ENCODE data around the gene BCDIN3D. TPM values are rescaled to one million over a fixed set of nuclear protein-coding genes. Genes with fewer than 3 reads are reported as not detected.

BCDIN3D gene
- total RNA-seq, 1 donor from 2014 or later: 8.5 TPM

DNA sequence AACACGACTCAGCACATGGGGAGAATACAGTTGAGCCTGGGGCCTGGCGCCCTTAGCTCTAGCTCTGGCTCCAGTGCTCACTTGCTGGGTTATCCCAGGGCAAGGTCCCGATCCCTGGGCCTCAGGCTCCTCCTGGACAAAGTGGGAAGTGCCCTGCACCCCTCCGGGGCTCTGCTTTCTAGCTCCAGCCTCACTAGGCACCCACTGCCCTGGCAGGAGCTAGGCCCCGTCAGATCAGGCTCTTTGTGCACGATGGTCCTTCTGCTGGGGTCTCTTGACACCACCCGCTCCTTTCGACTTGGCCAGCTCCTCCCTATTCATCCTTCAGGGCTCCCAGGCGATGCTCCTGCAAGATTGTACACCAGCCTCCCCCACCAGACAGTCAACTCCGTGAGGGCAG, 38.1 kb downstream of the BCDIN3D start:
- Mint-ChIP-seq H3K27me3 (no peaks in the 10 kb centered on the region), H3K4me3 (no peak overlapping the region), H3K4me1 (ENCODE audit: unreplicated experiment) (peaks cover 23% of the 10 kb centered on the region), H3K27ac (no peak overlapping the region), H3K36me3 (peaks cover 3% of the 10 kb centered on the region), H3K9me3 (no peaks in the 10 kb centered on the region)
- no peak for DNase-seq (ENCODE audit: extremely low spot score, unreplicated experiment)
- TF ChIP-seq CTCF (conservative IDR thresholded peaks at IDR 0.05): no peak

DNA sequence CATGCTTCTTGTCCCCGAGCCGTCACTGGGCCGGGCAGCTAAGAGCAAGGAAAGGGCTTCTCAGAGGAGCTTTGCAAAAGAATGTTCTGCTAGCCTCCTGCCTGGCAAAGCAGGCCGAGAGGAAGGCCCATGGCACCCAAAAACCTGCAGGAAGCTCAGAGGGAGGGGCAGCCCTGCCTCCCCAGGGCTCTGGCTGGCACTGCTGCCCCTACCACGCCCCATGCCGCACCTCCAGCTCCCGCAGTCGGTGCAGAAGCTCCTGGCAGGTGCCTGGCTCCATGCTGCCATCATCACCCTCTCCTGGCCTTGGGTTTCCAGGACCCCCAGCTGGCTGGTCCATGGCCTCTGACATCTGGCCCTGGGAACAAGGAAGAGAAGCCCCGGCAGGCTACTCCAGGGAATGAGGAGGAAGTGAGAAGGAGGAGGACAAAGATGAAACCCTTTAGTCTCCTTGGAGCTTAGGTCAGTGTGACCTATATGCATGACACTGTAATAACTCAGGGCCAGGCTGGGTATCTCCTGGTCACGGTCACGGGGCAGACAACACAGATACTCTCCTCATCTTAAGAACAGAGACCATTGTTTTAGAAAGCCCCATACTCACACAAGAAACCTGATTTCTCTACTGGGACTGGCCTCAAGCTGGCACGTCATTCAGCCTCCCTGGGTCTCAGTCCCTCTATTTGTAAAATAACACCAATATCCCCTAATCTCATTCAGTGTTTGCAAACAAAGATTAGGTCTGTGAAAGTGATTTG, 39.0 kb downstream of the BCDIN3D start:
- peaks cover 18% of the 10 kb centered on the region for H3K4me1 Mint-ChIP-seq (ENCODE audit: unreplicated experiment)
- no peaks in the 10 kb centered on the region for H3K9me3 Mint-ChIP-seq
- H3K27ac Mint-ChIP-seq: no peak overlapping the region
- H3K4me3 Mint-ChIP-seq: no peak overlapping the region
- H3K36me3 Mint-ChIP-seq: peaks cover 3% of the 10 kb centered on the region
- TF ChIP-seq CTCF (conservative IDR thresholded peaks at IDR 0.05): no peak
- no peak for DNase-seq (ENCODE audit: extremely low spot score, unreplicated experiment)
- H3K27me3 Mint-ChIP-seq: no peaks in the 10 kb centered on the region

DNA sequence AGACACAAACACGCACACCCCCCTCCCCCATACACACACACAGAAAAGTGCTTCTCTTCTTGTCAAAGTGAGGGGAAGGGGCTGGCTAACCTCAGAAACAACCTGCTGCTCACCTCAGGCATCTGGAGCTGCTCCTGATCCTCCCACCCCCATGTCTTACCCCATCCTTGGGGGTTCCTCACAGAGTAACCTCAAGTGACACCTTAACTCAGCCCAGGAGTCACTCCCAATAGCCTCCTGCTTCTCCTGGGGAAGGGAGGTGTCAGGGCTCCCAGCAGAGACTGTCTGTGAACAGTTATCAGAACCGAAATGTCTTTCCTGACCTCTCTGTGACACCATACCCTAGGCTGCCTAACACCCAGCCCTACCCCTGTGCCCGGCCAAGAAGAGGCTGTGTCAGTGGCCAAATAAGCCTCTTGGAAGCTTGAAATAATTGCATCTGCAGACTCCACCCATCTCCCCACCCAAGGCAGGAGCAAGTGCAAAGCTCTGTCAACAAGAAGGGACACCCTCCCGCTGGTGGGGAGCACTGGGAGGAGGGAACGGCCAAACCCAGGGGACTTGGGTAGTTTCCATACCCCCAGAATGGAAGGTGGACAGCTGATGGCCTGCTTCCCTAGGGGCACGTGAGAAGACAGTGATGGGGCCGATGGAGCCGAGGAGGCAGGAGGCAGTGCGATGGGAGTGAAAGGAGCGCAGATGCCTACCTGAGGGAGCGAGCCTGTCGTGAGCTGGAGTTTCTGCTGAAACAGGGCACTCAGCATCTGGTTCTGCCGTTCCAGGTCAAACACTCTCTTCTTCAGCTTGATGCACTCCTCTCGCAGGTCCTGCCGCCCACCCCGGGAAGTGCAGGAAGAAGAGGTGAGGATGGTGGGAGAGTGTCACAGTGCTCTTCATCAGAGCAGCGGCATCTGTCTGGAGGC, 41.5 kb downstream of the BCDIN3D start:
- peaks cover 8% of the 10 kb centered on the region for H3K4me1 Mint-ChIP-seq (ENCODE audit: unreplicated experiment)
- H3K9me3 Mint-ChIP-seq: no peaks in the 10 kb centered on the region
- DNase-seq (ENCODE audit: extremely low spot score, unreplicated experiment): no peak
- H3K36me3 Mint-ChIP-seq: peaks cover 3% of the 10 kb centered on the region
- TF ChIP-seq CTCF (conservative IDR thresholded peaks at IDR 0.05): no peak
- no peak overlapping the region for H3K27ac Mint-ChIP-seq
- no peaks in the 10 kb centered on the region for H3K27me3 Mint-ChIP-seq
- no peak overlapping the region for H3K4me3 Mint-ChIP-seq

GRCh38 chr12:49800421-49801140, 42.3 kb downstream of the BCDIN3D start:
- DNase-seq (ENCODE audit: extremely low spot score, unreplicated experiment): no peak
- TF ChIP-seq CTCF (conservative IDR thresholded peaks at IDR 0.05): no peak
- Mint-ChIP-seq H3K36me3 (peaks cover 3% of the 10 kb centered on the region), H3K4me3 (no peak overlapping the region), H3K27ac (no peak overlapping the region), H3K27me3 (no peaks in the 10 kb centered on the region), H3K4me1 (ENCODE audit: unreplicated experiment) (peaks cover 8% of the 10 kb centered on the region), H3K9me3 (no peaks in the 10 kb centered on the region)

GRCh38 chr12:49798934-49799333, 44.0 kb downstream of the BCDIN3D start:
- H3K4me1 Mint-ChIP-seq (ENCODE audit: unreplicated experiment): peaks cover 8% of the 10 kb centered on the region
- peaks cover 3% of the 10 kb centered on the region for H3K36me3 Mint-ChIP-seq
- no peaks in the 10 kb centered on the region for H3K27me3 Mint-ChIP-seq
- H3K4me3 Mint-ChIP-seq: no peak overlapping the region
- TF ChIP-seq CTCF (conservative IDR thresholded peaks at IDR 0.05): no peak
- DNase-seq (ENCODE audit: extremely low spot score, unreplicated experiment): no peak
- H3K9me3 Mint-ChIP-seq: no peaks in the 10 kb centered on the region
- H3K27ac Mint-ChIP-seq: peak overlapping the region; percentile 22

All from type B pancreatic cell (in vitro differentiated cells).